H1 (cell line): Measurements from ENCODE around the gene LRTM2. TPM values are rescaled to one million over a fixed set of nuclear protein-coding genes. Genes with fewer than 3 reads are reported as not detected.

ENCODE experiments used
- CTCF ChIA-PET: fragments of 300-600 bp; sonication (Branson Sonifier 250); formaldehyde crosslinking; loops from one replicate; lab custom pipeline; 2021; ENCODE audit not compliant: partially characterized antibody; lab: Charles Lee
- POLR2A ChIA-PET: fragments of 300-600 bp; sonication (Branson Sonifier 250); formaldehyde crosslinking; loops from one replicate; lab custom pipeline; 2021; ENCODE audit warnings: inconsistent platforms; ENCODE audit not compliant: partially characterized antibody; lab: Charles Lee
- DNase-seq, 2 experiments: peaks; one replicate each; pipeline versions ENCODE4 v3.0.0 to v3.0.0-alpha.2; 2010 to 2022; ENCODE audit warnings: low spot score in 2 of 2, low read depth in 1 of 2, mixed read lengths in 1 of 2
- FAIRE-seq: peaks from 2 replicates; lab custom pipeline; 2011; peaks lifted over from hg19 to GRCh38; lab: Jason Lieb, UNC
- H2AFZ ChIP-seq: 2 replicates; pipeline ENCODE4 v1.8.1; 2012; ENCODE audit warnings: low read length, inconsistent platforms
- H2AK5ac ChIP-seq: 2 replicates; pipeline ENCODE4 v1.6.1; 2013; ENCODE audit warnings: low read depth, low read length
- H2BK120ac ChIP-seq: replicated peaks from 2 replicates; pipeline ENCODE3; 2013; ENCODE audit warnings: low read depth, low read length, inconsistent platforms
- H2BK12ac ChIP-seq: 2 replicates; pipeline ENCODE4 v1.6.1; 2013; ENCODE audit warnings: low read depth, low read length
- H2BK15ac ChIP-seq: 2 replicates; pipeline ENCODE4 v1.6.1; 2013; ENCODE audit warnings: low read length
- H2BK20ac ChIP-seq: 2 replicates; pipeline ENCODE4 v1.6.1; 2013; ENCODE audit warnings: low read length
- H2BK5ac ChIP-seq: 2 replicates; pipeline ENCODE4 v1.6.1; 2013; ENCODE audit warnings: low read depth, low read length
- H3K14ac ChIP-seq: 2 replicates; pipeline ENCODE4 v1.6.1; 2013; ENCODE audit warnings: inconsistent platforms; ENCODE audit not compliant: insufficient read length
- H3K18ac ChIP-seq: 2 replicates; pipeline ENCODE4 v1.6.1; 2013; ENCODE audit warnings: low read length; ENCODE audit errors: extremely low read depth
- H3K23ac ChIP-seq: 2 replicates; pipeline ENCODE4 v1.6.1; 2013; ENCODE audit warnings: inconsistent platforms; ENCODE audit not compliant: insufficient read length
- H3K23me2 ChIP-seq: 2 replicates; pipeline ENCODE4 v1.6.1; 2013; ENCODE audit warnings: low read depth, low read length
- H3K27ac ChIP-seq: 2 replicates; pipeline ENCODE4 v1.6.1; 2011; ENCODE audit warnings: low read depth, low read length, inconsistent platforms
- H3K27me3 ChIP-seq, 4 experiments: replicated peaks in 1 of 4; 1 replicate in 1 of 4; 2 replicates in 3 of 4; pipeline versions ENCODE4 v1.6.1 to v1.8.1; 2011 to 2013; ENCODE audit warnings: low read length in 3 of 4, mild to moderate bottlenecking in 3 of 4, inconsistent platforms in 2 of 4, mixed read lengths in 2 of 4, moderate library complexity in 1 of 4; ENCODE audit not compliant: control insufficient read depth in 3 of 4, insufficient read depth in 3 of 4; ENCODE audit errors: extremely low read depth in 1 of 4
- H3K36me3 ChIP-seq, 4 experiments: 2 replicates each; pipeline versions ENCODE4 v1.6.1 to v1.8.1; 2011 to 2013; ENCODE audit warnings: mild to moderate bottlenecking in 4 of 4, low read length in 3 of 4, moderate library complexity in 2 of 4, control low read depth in 1 of 4, inconsistent platforms in 1 of 4; ENCODE audit not compliant: insufficient read depth in 4 of 4, control insufficient read depth in 2 of 4
- H3K4ac ChIP-seq: replicated peaks from 2 replicates; pipeline ENCODE3; 2013; ENCODE audit warnings: low read length, low read depth, mixed read lengths, inconsistent platforms; ENCODE audit not compliant: insufficient read length
- H3K4me1 ChIP-seq, 4 experiments: replicated peaks in 1 of 4; 1 replicate in 1 of 4; 2 replicates in 3 of 4; pipeline versions ENCODE4 v1.6.1 to v1.8.1; 2011 to 2013; ENCODE audit warnings: low read length in 3 of 4, inconsistent platforms in 2 of 4, mixed read lengths in 1 of 4; ENCODE audit not compliant: insufficient read depth in 4 of 4, control insufficient read depth in 3 of 4
- H3K4me2 ChIP-seq, 2 experiments: 2 replicates each; pipeline versions ENCODE4 v1.6.1 to v1.8.1; 2011 to 2013; ENCODE audit warnings: low read depth in 2 of 2, low read length in 2 of 2, control low read depth in 1 of 2, inconsistent platforms in 1 of 2, mild to moderate bottlenecking in 1 of 2; ENCODE audit not compliant: insufficient read depth in 1 of 2
- H3K4me3 ChIP-seq, 4 experiments: fragments of 200-600, 300-600 bp in 1 of 4; sonication (generic), shearing (Covaris generic), sonication (Bioruptor Twin) in 1 of 4; 2 replicates each; pipeline versions ENCODE4 v1.5.1 to v1.8.1; 2011 to 2016; ENCODE audit warnings: low read length in 4 of 4, low read depth in 3 of 4, control low read depth in 2 of 4, inconsistent platforms in 2 of 4, mild to moderate bottlenecking in 2 of 4, mixed read lengths in 1 of 4, moderate library complexity in 1 of 4; ENCODE audit not compliant: insufficient read depth in 2 of 4; ENCODE audit errors: extremely low read depth in 1 of 4
- H3K56ac ChIP-seq: replicated peaks from 2 replicates; pipeline ENCODE3; 2013; ENCODE audit warnings: low read depth, mild to moderate bottlenecking, mixed read lengths, low read length, inconsistent platforms; ENCODE audit not compliant: insufficient read length
- H3K79me1 ChIP-seq: 2 replicates; pipeline ENCODE4 v1.6.1; 2013; ENCODE audit warnings: low read depth, low read length, control low read depth
- H3K79me2 ChIP-seq, 2 experiments: 2 replicates each; pipeline versions ENCODE4 v1.6.1 to v1.8.1; 2012 to 2013; ENCODE audit warnings: low read length in 2 of 2, mild to moderate bottlenecking in 2 of 2, inconsistent platforms in 1 of 2; ENCODE audit not compliant: insufficient read depth in 2 of 2, control insufficient read depth in 1 of 2
- H3K9ac ChIP-seq, 4 experiments: replicated peaks in 1 of 4; 1 replicate in 1 of 4; 2 replicates in 3 of 4; pipeline versions ENCODE4 v1.6.1 to v1.8.1; 2011 to 2013; ENCODE audit warnings: low read depth in 3 of 4, low read length in 3 of 4, control low read depth in 2 of 4, mild to moderate bottlenecking in 2 of 4, moderate library complexity in 2 of 4, inconsistent platforms in 1 of 4; ENCODE audit errors: extremely low read depth in 1 of 4
- H3K9me3 ChIP-seq, 2 experiments: 2 replicates each; pipeline versions ENCODE4 v1.6.1 to v1.8.1; 2012 to 2013; ENCODE audit warnings: mild to moderate bottlenecking in 2 of 2, moderate library complexity in 2 of 2, control low read depth in 1 of 2, inconsistent platforms in 1 of 2, low read depth in 1 of 2, low read length in 1 of 2, mixed read lengths in 1 of 2; ENCODE audit not compliant: insufficient read depth in 2 of 2
- H4K20me1 ChIP-seq, 2 experiments: replicated peaks in 1 of 2; 2 replicates each; pipeline versions ENCODE3 to v1.8.1; 2011 to 2013; ENCODE audit warnings: inconsistent platforms in 2 of 2, low read length in 2 of 2, mild to moderate bottlenecking in 1 of 2; ENCODE audit not compliant: insufficient read depth in 2 of 2, control insufficient read depth in 1 of 2
- H4K5ac ChIP-seq: 2 replicates; pipeline ENCODE4 v1.6.1; 2013; ENCODE audit warnings: low read length, low read depth, mixed read lengths, inconsistent platforms; ENCODE audit not compliant: insufficient read length
- H4K8ac ChIP-seq: 2 replicates; pipeline ENCODE4 v1.8.0; 2013; ENCODE audit warnings: mild to moderate bottlenecking, moderate library complexity, low read length, inconsistent platforms; ENCODE audit not compliant: insufficient read depth; ENCODE audit errors: extremely low read depth
- H4K91ac ChIP-seq: replicated peaks from 2 replicates; pipeline ENCODE3; 2013; ENCODE audit warnings: low read length, mixed read lengths, inconsistent platforms; ENCODE audit not compliant: insufficient read length
- BACH1 ChIP-seq: IDR thresholded peaks from 2 replicates; pipeline ENCODE4 v1.6.1; 2012; ENCODE audit warnings: low read length, improper control_type of control experiment
- EGR1 ChIP-seq: IDR thresholded peaks from 2 replicates; pipeline ENCODE4 v1.6.1; 2011; ENCODE audit warnings: low read depth, low read length, borderline replicate concordance
- GABPA ChIP-seq: IDR thresholded peaks from 2 replicates; pipeline ENCODE4 v1.6.1; 2011; ENCODE audit warnings: mild to moderate bottlenecking, low read length, moderate library complexity, borderline replicate concordance; ENCODE audit not compliant: insufficient read depth
- JUN ChIP-seq: IDR thresholded peaks from 2 replicates; pipeline ENCODE4 v1.6.1; 2011; ENCODE audit warnings: low read depth, mild to moderate bottlenecking, improper control_type of control experiment, low read length
- KDM1A ChIP-seq: fragments of 200-600, 300-600 bp; sonication (generic); IDR thresholded peaks from 2 replicates; pipeline ENCODE4 v1.7.1; 2016; ENCODE audit warnings: mild to moderate bottlenecking, low read length, borderline replicate concordance
- KDM4A ChIP-seq: IDR thresholded peaks from one replicate; pipeline ENCODE4 v1.7.1; 2012; ENCODE audit warnings: low read depth, mild to moderate bottlenecking, moderate library complexity, low read length, inconsistent platforms; ENCODE audit not compliant: severe bottlenecking
- KDM5A ChIP-seq: fragments of 200-600 bp; IDR thresholded peaks from 2 replicates; pipeline ENCODE4 v1.7.1; 2012; ENCODE audit warnings: mild to moderate bottlenecking, low read length, inconsistent platforms, mixed read lengths
- RAD21 ChIP-seq, 2 experiments: IDR thresholded peaks in 1 of 2; conservative IDR thresholded peaks in 1 of 2; 2 replicates each; pipeline ENCODE4 v1.6.1; 2011; ENCODE audit warnings: low read depth in 2 of 2, low read length in 2 of 2, improper control_type of control experiment in 1 of 2, inconsistent platforms in 1 of 2, mild to moderate bottlenecking in 1 of 2, moderate library complexity in 1 of 2
- TAF1 ChIP-seq: IDR thresholded peaks from 2 replicates; pipeline ENCODE4 v1.6.1; 2011; ENCODE audit warnings: mild to moderate bottlenecking, low read depth, low read length
- YY1 ChIP-seq: IDR thresholded peaks from 2 replicates; pipeline ENCODE4 v1.6.1; 2011; ENCODE audit warnings: low read depth, mild to moderate bottlenecking, low read length
- WGBS, 2 experiments: shearing (Covaris generic) in 1 of 2; methylation state at CpG; one replicate each; pipeline versions ENCODE4 v1.1.6 to v1.1.7; 2013 to 2015; ENCODE audit warnings: low lambda C conversion rate in 2 of 2, mixed read lengths in 2 of 2, inconsistent platforms in 1 of 2, low coverage in 1 of 2, missing lambda C conversion rate in 1 of 2; ENCODE audit not compliant: insufficient replicate concordance in 2 of 2, insufficient coverage in 1 of 2, insufficient read length in 1 of 2; ENCODE audit errors: extremely low coverage in 1 of 2, missing lambda C conversion rate in 1 of 2; 5-methylcytosine and 5-hydroxymethylcytosine counted together
- polyA plus RNA-seq, 7 experiments: library from polyadenylated mRNA; depleted of rRNA in 3 of 7; stranded (reverse) in 5 of 7; unstranded in 2 of 7; fragments of >200 nt in 5 of 7; fragments of 200-250 nt in 2 of 7; gene quantifications; 1 replicate in 5 of 7; 2 replicates in 1 of 7; 4 replicates in 1 of 7; pipeline versions ENCODE4 v1.2.1 to v1.2.3, GENCODE V29; 2011 to 2013; ENCODE audit warnings: missing spikeins in 2 of 7, mixed read lengths in 2 of 7
- total RNA-seq: library from RNA; stranded (reverse); fragmentation: NEBNext Ultra II Directional; extraction: Animal tissue kit (Norgen Biotek cat#: 25700); gene quantifications from 2 replicates; pipeline ENCODE4 v1.2.1, GENCODE V29; 2021
- TF ChIP-seq, protein P1 (sequence below): IDR thresholded peaks from 2 replicates; pipeline ENCODE4 v1.6.1; 2012; ENCODE audit warnings: inconsistent platforms

Gene LRTM2
- total and polyA plus RNA-seq, 2 of the 8 experiments (the other 6 are each of a cell fraction or from before 2014, with no cell fraction given): 0.06 TPM; not detected in 1

DNA sequence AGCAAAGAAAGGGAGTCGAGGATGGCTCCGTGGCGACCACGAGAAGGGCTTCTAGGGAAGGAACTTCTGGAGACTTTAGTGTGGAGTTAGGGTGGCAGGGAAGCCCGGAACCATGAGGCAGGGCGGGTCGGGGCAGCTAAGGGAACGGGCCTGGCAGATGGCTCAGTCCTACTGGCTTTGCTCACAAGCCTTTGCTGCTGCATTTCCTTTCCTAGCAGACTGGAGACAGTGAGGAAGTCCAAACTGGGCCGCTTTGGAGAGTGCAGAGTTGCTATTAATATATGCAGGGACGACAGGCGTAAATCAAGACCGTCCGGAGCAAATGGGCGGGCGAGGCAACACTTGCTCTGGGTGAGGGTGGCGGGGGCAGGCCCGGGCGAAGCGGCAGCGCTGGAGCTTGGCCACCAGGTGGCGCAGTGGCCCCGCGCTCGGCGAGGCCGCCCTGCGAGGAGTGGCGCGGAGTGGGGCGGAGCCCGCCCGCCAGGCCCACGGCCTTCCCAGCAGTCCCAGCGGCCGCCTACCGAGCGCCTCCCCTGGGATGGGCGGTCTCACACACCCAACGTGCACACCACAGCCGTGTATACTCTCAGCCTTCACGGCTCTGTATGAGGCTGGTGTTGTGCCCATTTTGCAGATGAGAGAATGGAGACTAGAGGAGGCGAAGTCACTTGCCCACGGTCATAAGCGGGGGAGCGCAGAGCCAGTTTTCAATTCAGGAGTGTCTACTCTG lies 24.4 kb upstream of the LRTM2 start:
- H2AFZ ChIP-seq: no peak overlapping the region
- no peak overlapping the region for H2AK5ac ChIP-seq
- no peak overlapping the region for H2BK20ac ChIP-seq
- peaks cover 3 to 12% (median 4%) of the 10 kb centered on the region in 4 experiments; a peak in 6 of 7 replicates for H3K4me1 ChIP-seq
- H3K14ac ChIP-seq: no peak overlapping the region
- H4K20me1 ChIP-seq: no peaks in the 10 kb centered on the region
- H3K4me2 ChIP-seq: peak overlapping the region; percentile 18 to 83
- H4K8ac ChIP-seq: no peak overlapping the region; the same call in none of the 2 replicates
- H2BK12ac ChIP-seq: no peak overlapping the region
- no peak overlapping the region for H4K91ac ChIP-seq
- H3K4ac ChIP-seq: no peak overlapping the region
- no peaks in the 10 kb centered on the region for H3K9me3 ChIP-seq
- no peaks in the 10 kb centered on the region for H3K36me3 ChIP-seq
- H3K4me3 ChIP-seq: peak overlapping the region; percentile 31 to 70 (median 44); a peak in 7 of 8 replicates
- peak overlapping the region; percentile 7 for H4K5ac ChIP-seq
- no peak overlapping the region for H3K18ac ChIP-seq
- no peaks in the 10 kb centered on the region for H3K79me1 ChIP-seq
- no peak overlapping the region for H3K27ac ChIP-seq
- H3K23ac ChIP-seq: no peak overlapping the region
- H3K56ac ChIP-seq: no peak overlapping the region
- peaks cover 11% of the 10 kb centered on the region for H3K23me2 ChIP-seq
- FAIRE-seq: no peak
- no peak overlapping the region for H2BK120ac ChIP-seq
- H3K9ac ChIP-seq: no peak overlapping the region; a peak in 1 of 7 replicates
- no peak overlapping the region for H2BK5ac ChIP-seq
- H3K79me2 ChIP-seq: no peaks in the 10 kb centered on the region
- H2BK15ac ChIP-seq: 0 out of 2 replicates have a peak overlapping the region, but pooled peaks have one; percentile 72
- POLR2A ChIA-PET: interaction anchor here (0.8 to 1.0 kb wide), 2 partner anchors 98 to 103 kb away, joined by 3 read pairs; no protein-coding TSS in a partner anchor
- peaks cover 1 to 11% (median 7%) of the 10 kb centered on the region in 4 experiments; a peak in 6 of 7 replicates for H3K27me3 ChIP-seq
- CTCF ChIA-PET: interaction anchor here (0.7 to 14.3 kb wide), 25 partner anchors 10 to 894 kb away, joined by 3 to 188 read pairs (median 4); partner anchors contain the start of gene LRTM2
- DNase-seq: peak; percentile 50 to 94
- WGBS, 2 experiments: 11% methylated on average over 45 of the region's 45 CpGs; no CpG with 5 or more reads in 1 of the 2 experiments
- peak; percentile 88 for TF ChIP-seq BACH1
- no peak for TF ChIP-seq KDM5A
- TF ChIP-seq RAD21 (IDR thresholded peaks at IDR 0.05 in 1 of 2, conservative IDR thresholded peaks at IDR 0.05 in 1 of 2; ENCODE audit: low read depth in 2 of 2, low read length in 2 of 2): peak; percentile 85 to 94
- no peak; the same call in 1 of the 2 replicates for TF ChIP-seq GABPA
- TF ChIP-seq KDM1A: peak; percentile 98
- peak; percentile 2; the same call in 1 of the 2 replicates for TF ChIP-seq EGR1
- no peak for TF ChIP-seq TAF1
- TF ChIP-seq, protein P1, sequence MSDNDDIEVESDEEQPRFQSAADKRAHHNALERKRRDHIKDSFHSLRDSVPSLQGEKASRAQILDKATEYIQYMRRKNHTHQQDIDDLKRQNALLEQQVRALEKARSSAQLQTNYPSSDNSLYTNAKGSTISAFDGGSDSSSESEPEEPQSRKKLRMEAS: peak; percentile 57; the same call in 1 of the 2 replicates
- TF ChIP-seq YY1: peak; percentile 39; the same call in 1 of the 2 replicates
- TF ChIP-seq JUN: no peak
- TF ChIP-seq KDM4A: peak; percentile 14
